RCC 7860 (cell line): Measurements from ENCODE around the gene FGF3.

Source experiments
- DNase-seq: peaks from one replicate; pipeline ENCODE4 v3.0.0-alpha.2; 2015; ENCODE audit warnings: low spot score
- FAIRE-seq: peaks from 2 replicates; lab custom pipeline; 2012; peaks lifted over from hg19 to GRCh38; lab: Jason Lieb, UNC

The FGF3 gene

GRCh38 chr11:69818603-69819441 is at the start of gene FGF3:
TSS of gene FGF3 (minus strand) at chr11:69819416. CDS start at chr11:69818933, 483 bp downstream.
- DNase-seq (no peak), FAIRE-seq (no peak)

- FAIRE-seq (no peak), DNase-seq (no peak)
These were observed 49.7 kb upstream of the FGF3 start for GRCh38 chr11:69868871-69869270.

- FAIRE-seq (no peak), DNase-seq (no peak)
These were observed 49.0 kb upstream of the FGF3 start for GRCh38 chr11:69868006-69868810.

GRCh38 chr11:69867076-69868005 is 48.1 kb upstream of the FGF3 start:
- peak; percentile 89 for FAIRE-seq
- peak; percentile 93 for DNase-seq

GRCh38 chr11:69866648-69867047 is 47.4 kb upstream of the FGF3 start:
- DNase-seq, result no peak
- no peak for FAIRE-seq

- no peak for FAIRE-seq
- no peak for DNase-seq
These were observed 46.5 kb upstream of the FGF3 start for GRCh38 chr11:69865707-69866106.

GRCh38 chr11:69864686-69865661 is 45.8 kb upstream of the FGF3 start:
- DNase-seq (no peak), FAIRE-seq (no peak)

- FAIRE-seq, result no peak
- no peak for DNase-seq
These were observed 44.5 kb upstream of the FGF3 start for GRCh38 chr11:69863544-69864200.

GRCh38 chr11:69862797-69863543 is 43.8 kb upstream of the FGF3 start:
- FAIRE-seq, result no peak
- DNase-seq, result no peak

GRCh38 chr11:69862331-69862771 is 43.1 kb upstream of the FGF3 start:
- FAIRE-seq (no peak), DNase-seq (no peak)

GRCh38 chr11:69861901-69862300 is 42.7 kb upstream of the FGF3 start:
- no peak for FAIRE-seq
- DNase-seq, result no peak

GRCh38 chr11:69860796-69861445 is 41.7 kb upstream of the FGF3 start:
- no peak for FAIRE-seq
- DNase-seq, result no peak

- no peak for DNase-seq
- no peak for FAIRE-seq
These were observed 41.0 kb upstream of the FGF3 start for GRCh38 chr11:69860244-69860643.

- FAIRE-seq, result no peak
- DNase-seq, result no peak
These were observed 40.2 kb upstream of the FGF3 start for GRCh38 chr11:69859275-69859934.

- peak; percentile 82 for FAIRE-seq
- peak; percentile 33 for DNase-seq
These were observed 36.2 kb upstream of the FGF3 start for GRCh38 chr11:69855421-69855820.

GRCh38 chr11:69854713-69855112 is 35.5 kb upstream of the FGF3 start:
- peak; percentile 81 for FAIRE-seq
- DNase-seq, result peak; percentile 71

GRCh38 chr11:69852056-69852455 is 32.8 kb upstream of the FGF3 start:
- FAIRE-seq (no peak), DNase-seq (no peak)
